Smooth muscle cell (in vitro differentiated cells): ENCODE results near the gene CAPNS1. TPM values are rescaled to one million over a fixed set of nuclear protein-coding genes. Genes with fewer than 3 reads are reported as not detected.

Source experiments
- DNase-seq: peaks from one replicate; lab custom pipeline; 2025; ENCODE audit not compliant: unreplicated experiment; lab: John Stamatoyannopoulos, UW
- H2AFZ ChIP-seq: fragments of 200-600 bp; sonication (generic); 2 replicates; pipeline ENCODE4 v1.6.0; 2016; ENCODE audit warnings: antibody characterized with exemption, low read depth, mild to moderate bottlenecking
- H3F3A ChIP-seq: fragments of 200-600 bp; sonication (generic); 2 replicates; pipeline ENCODE4 v1.6.0; 2017; ENCODE audit warnings: antibody characterized with exemption, low read depth
- H3K27ac ChIP-seq: fragments of 200-600 bp; sonication (generic); 2 replicates; pipeline ENCODE4 v1.5.1; 2016; ENCODE audit warnings: low read depth, mild to moderate bottlenecking
- H3K27me3 ChIP-seq: fragments of 200-600 bp; sonication (generic); 2 replicates; pipeline ENCODE4 v1.6.1; 2016; ENCODE audit warnings: low read depth, mild to moderate bottlenecking
- H3K36me3 ChIP-seq: fragments of 200-600 bp; sonication (generic); 2 replicates; pipeline ENCODE4 v1.5.1; 2016; ENCODE audit warnings: low read depth
- H3K4me1 ChIP-seq: fragments of 200-600 bp; sonication (generic); 2 replicates; pipeline ENCODE4 v1.5.1; 2016; ENCODE audit warnings: low read depth
- H3K4me2 ChIP-seq: fragments of 200-600 bp; sonication (generic); 2 replicates; pipeline ENCODE4 v1.6.0; 2016; ENCODE audit warnings: mild to moderate bottlenecking
- H3K4me3 ChIP-seq: fragments of 200-600 bp; sonication (generic); 2 replicates; pipeline ENCODE4 v1.5.1; 2016; ENCODE audit warnings: mild to moderate bottlenecking
- H3K79me2 ChIP-seq: fragments of 200-600 bp; sonication (generic); 2 replicates; pipeline ENCODE4 v1.6.0; 2016; ENCODE audit warnings: low read depth, mild to moderate bottlenecking
- H3K9ac ChIP-seq: fragments of 200-600 bp; sonication (generic); 2 replicates; pipeline ENCODE4 v1.6.0; 2016; ENCODE audit warnings: low read depth
- H3K9me3 ChIP-seq: fragments of 200-600 bp; sonication (generic); replicated peaks from 2 replicates; pipeline ENCODE4 v1.5.1; 2016; ENCODE audit warnings: low read depth
- H4K20me1 ChIP-seq: fragments of 200-600 bp; sonication (generic); 2 replicates; pipeline ENCODE4 v1.6.0; 2016; ENCODE audit warnings: low read depth
- CTCF ChIP-seq: fragments of 200-600 bp; sonication (generic); IDR thresholded peaks from 2 replicates; pipeline ENCODE4 v1.5.1; 2017; ENCODE audit warnings: borderline replicate concordance, mild to moderate bottlenecking, antibody characterized with exemption; ENCODE audit not compliant: insufficient read depth, poor library complexity, severe bottlenecking
- WGBS: methylation state at CpG from one replicate; pipeline ENCODE4 v1.1.7; 2016; ENCODE audit warnings: low lambda C conversion rate; 5-methylcytosine and 5-hydroxymethylcytosine counted together
- polyA plus RNA-seq: library from polyadenylated mRNA; unstranded; fragments of >200 nt; fragmentation: Nextera tagmentation; extraction: Ambion mirVana; gene quantifications from 2 replicates; pipeline ENCODE4 v1.2.1, GENCODE V29; 2016
- total RNA-seq: library from RNA; depleted of rRNA; stranded (reverse); fragments of >200 nt; gene quantifications from 2 replicates; pipeline ENCODE4 v1.2.3, GENCODE V29; 2014

The CAPNS1 gene
- total and polyA plus RNA-seq, 2 experiments from 2014 or later: 183 to 383 TPM

GRCh38 chr19:36103842-36104552, 35.9 kb upstream of the CAPNS1 start:
- Histone ChIP-seq H3K27ac (no peak overlapping the region), H2AFZ (no peak overlapping the region), H3K9ac (no peak overlapping the region), H3F3A (no peaks in the 10 kb centered on the region), H3K4me2 (no peak overlapping the region), H3K4me1 (no peaks in the 10 kb centered on the region), H3K9me3 (no peaks in the 10 kb centered on the region), H3K36me3 (no peaks in the 10 kb centered on the region), H3K27me3 (no peaks in the 10 kb centered on the region), H3K4me3 (no peak overlapping the region), H3K79me2 (no peaks in the 10 kb centered on the region), H4K20me1 (no peaks in the 10 kb centered on the region)
- no peak for TF ChIP-seq CTCF
- WGBS: 85% methylated on average over 11 of the region's 12 CpGs
- DNase-seq: no peak

- no peak for TF ChIP-seq CTCF
- Histone ChIP-seq H3K4me2 (no peak overlapping the region), H3K4me3 (no peak overlapping the region), H2AFZ (no peak overlapping the region), H3K27me3 (no peaks in the 10 kb centered on the region), H3K36me3 (no peaks in the 10 kb centered on the region), H3K4me1 (no peaks in the 10 kb centered on the region), H3K9ac (no peak overlapping the region), H3K27ac (no peak overlapping the region), H3K9me3 (no peaks in the 10 kb centered on the region), H3F3A (no peaks in the 10 kb centered on the region), H3K79me2 (no peaks in the 10 kb centered on the region), H4K20me1 (no peaks in the 10 kb centered on the region)
- 91% methylated on average over 6 of the region's 6 CpGs for WGBS
- DNase-seq: no peak
Observed at GRCh38 chr19:36106441-36106840, 33.4 kb upstream of the CAPNS1 start.

GRCh38 chr19:36106991-36107390, 32.9 kb upstream of the CAPNS1 start:
- Histone ChIP-seq H3K27me3 (no peaks in the 10 kb centered on the region), H3K27ac (no peak overlapping the region), H3K9ac (no peak overlapping the region), H3K4me3 (no peak overlapping the region), H3F3A (no peaks in the 10 kb centered on the region), H3K79me2 (no peaks in the 10 kb centered on the region), H3K4me2 (no peak overlapping the region), H3K9me3 (no peaks in the 10 kb centered on the region), H3K4me1 (no peaks in the 10 kb centered on the region), H4K20me1 (no peaks in the 10 kb centered on the region), H3K36me3 (no peaks in the 10 kb centered on the region), H2AFZ (no peak overlapping the region)
- 99% methylated on average over 5 of the region's 5 CpGs for WGBS
- TF ChIP-seq CTCF: no peak
- no peak for DNase-seq

GRCh38 chr19:36108684-36109083, 31.2 kb upstream of the CAPNS1 start:
- no peaks in the 10 kb centered on the region for H3K79me2 ChIP-seq
- no peak overlapping the region for H2AFZ ChIP-seq
- no peak for TF ChIP-seq CTCF
- no peaks in the 10 kb centered on the region for H3K4me1 ChIP-seq
- H3K4me2 ChIP-seq: no peak overlapping the region
- 95% methylated on average over 3 of the region's 3 CpGs for WGBS
- no peaks in the 10 kb centered on the region for H3K36me3 ChIP-seq
- no peak overlapping the region for H3K9ac ChIP-seq
- no peaks in the 10 kb centered on the region for H4K20me1 ChIP-seq
- H3K27ac ChIP-seq: no peak overlapping the region
- H3K4me3 ChIP-seq: no peak overlapping the region
- no peak for DNase-seq
- H3K9me3 ChIP-seq: no peaks in the 10 kb centered on the region
- no peaks in the 10 kb centered on the region for H3F3A ChIP-seq
- no peaks in the 10 kb centered on the region for H3K27me3 ChIP-seq
